ENCODE results near the gene ANP32B. TPM values are rescaled to one million over a fixed set of nuclear protein-coding genes. Genes with fewer than 3 reads are reported as not detected.
"Not testable (repeated sequence)": the region's sequence is repeated elsewhere in the genome, so short reads cannot be mapped to it uniquely, and the experiment has no call there.

ANP32B gene
- total RNA-seq, 1 donor from 2014 or later, result 47.0 TPM

- peak; percentile 67 for DNase-seq
- intact Hi-C loops (cut with DNase I), result loop anchor here (5.0 kb wide), 1 partner anchor 54 kb away; no protein-coding TSS in a partner anchor
- ATAC-seq (ENCODE audit: poor library complexity), result peak; percentile 53
Observed at GRCh38 chr9:97983589-97984187, 547 bp downstream of the ANP32B start.

GRCh38 chr9:97984188-97985057, 1.3 kb downstream of the ANP32B start:
- DNase-seq, result peak; percentile 93
- intact Hi-C loops (cut with DNase I), result loop anchor here (5.0 kb wide), 1 partner anchor 53 kb away; no protein-coding TSS in a partner anchor

GRCh38 chr9:97985058-97985861, 2.1 kb downstream of the ANP32B start:
- peak; percentile 45 for DNase-seq
- no peak for ATAC-seq (ENCODE audit: poor library complexity)
- intact Hi-C loops (cut with DNase I), result no loop called here

More at GRCh38 chr9:97984188-97985057, 1.3 kb downstream of the ANP32B start:
- ATAC-seq (ENCODE audit: poor library complexity), result peak; percentile 25

DNA sequence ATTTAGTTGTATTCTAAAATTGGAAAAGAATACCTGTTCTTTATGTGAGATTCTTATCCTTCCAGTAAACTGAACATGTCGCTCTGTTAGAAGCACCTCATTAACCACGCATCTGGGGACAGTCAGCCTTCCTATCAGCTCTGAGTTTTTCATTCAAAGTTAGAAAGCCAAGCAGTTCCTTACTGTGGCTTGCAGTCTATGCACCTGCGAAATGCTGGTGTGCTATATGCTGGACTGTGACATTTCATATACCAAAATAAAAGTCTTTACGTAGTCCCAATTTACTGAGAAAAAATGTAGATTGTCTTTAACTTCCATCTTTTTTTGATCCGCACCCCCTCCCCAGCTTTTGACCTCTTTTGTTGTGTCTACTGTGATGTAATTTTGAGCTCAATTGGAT, 4.3 kb downstream of the ANP32B start:
- ATAC-seq (ENCODE audit: poor library complexity) (no peak), DNase-seq (no peak)
- intact Hi-C loops (cut with DNase I), result no loop called here

DNA sequence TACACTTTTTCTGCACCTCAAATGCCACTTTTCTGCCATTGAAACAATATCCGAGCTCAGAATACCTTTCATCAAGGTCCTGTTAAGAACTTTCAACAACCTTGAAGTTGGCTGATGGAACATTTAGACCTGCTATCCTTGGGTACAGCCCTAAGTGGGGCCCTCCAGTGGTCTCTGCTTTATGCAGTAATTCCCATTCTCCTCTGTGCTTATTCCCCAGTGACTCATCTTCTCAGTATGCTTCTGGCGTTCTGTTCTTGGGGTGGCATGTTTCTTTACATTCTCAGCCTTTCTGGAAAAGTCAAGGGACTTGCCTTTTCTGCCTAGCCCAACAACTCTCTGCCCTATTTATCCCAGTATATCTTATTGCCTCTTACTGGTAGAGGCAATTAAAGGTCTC, 7.1 kb downstream of the ANP32B start:
- intact Hi-C loops (cut with DNase I), result no loop called here
- DNase-seq (no peak), ATAC-seq (ENCODE audit: poor library complexity) (no peak)

GRCh38 chr9:97991818-97992217, 8.7 kb downstream of the ANP32B start:
- intact Hi-C loops (cut with DNase I), result no loop called here
- DNase-seq (no peak), ATAC-seq (ENCODE audit: poor library complexity) (no peak)

DNA sequence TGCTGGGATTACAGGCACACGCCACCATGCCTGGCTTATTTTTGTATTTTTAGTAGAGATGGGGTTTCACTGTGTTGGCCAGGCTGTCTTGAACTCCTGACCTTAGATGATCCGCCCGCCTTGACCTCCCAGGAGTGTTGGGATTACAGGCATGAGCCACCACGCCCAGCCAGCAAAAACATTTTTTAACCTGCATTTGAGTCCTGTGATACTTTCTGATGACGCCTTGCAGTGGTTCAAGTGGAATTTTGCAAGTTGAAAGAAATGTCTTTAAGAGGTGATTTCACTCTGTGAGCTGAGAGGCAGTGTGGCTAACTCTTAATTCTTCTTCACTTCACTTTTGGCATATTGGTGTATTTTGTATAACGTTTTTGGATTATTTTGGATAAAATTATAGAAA, 9.1 kb downstream of the ANP32B start:
- intact Hi-C loops (cut with DNase I), result no loop called here
- DNase-seq (no peak), ATAC-seq (ENCODE audit: poor library complexity) (no peak)

- DNase-seq, result no peak
- intact Hi-C loops (cut with DNase I), result no loop called here
- no peak for ATAC-seq (ENCODE audit: poor library complexity)
Observed at GRCh38 chr9:97993000-97993399, 9.9 kb downstream of the ANP32B start.

DNA sequence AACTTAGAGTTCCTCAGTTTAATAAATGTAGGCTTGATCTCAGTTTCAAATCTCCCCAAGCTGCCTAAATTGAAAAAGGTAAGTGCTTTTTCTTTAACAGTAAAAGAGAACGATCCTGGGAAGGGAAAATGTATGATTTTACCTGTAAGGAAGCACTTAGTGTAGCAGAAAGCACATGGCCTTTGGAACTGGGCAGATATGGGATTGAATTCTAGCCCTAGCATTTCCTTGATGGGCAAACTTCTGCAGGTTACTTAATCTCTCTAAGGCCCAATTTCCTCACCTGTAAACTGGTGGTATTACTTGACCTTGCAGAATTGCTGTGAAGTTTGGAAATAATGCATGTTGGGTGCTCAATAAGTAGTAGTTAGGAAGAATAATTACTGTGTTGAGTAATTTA, 11.6 kb downstream of the ANP32B start:
- intact Hi-C loops (cut with DNase I), result no loop called here
- ATAC-seq (ENCODE audit: poor library complexity), result no peak
- no peak for DNase-seq

- ATAC-seq (ENCODE audit: poor library complexity); DNase-seq; intact Hi-C loops (cut with DNase I): not testable (repeated sequence)
Observed at GRCh38 chr9:97996676-97997075, 13.5 kb downstream of the ANP32B start.

DNA sequence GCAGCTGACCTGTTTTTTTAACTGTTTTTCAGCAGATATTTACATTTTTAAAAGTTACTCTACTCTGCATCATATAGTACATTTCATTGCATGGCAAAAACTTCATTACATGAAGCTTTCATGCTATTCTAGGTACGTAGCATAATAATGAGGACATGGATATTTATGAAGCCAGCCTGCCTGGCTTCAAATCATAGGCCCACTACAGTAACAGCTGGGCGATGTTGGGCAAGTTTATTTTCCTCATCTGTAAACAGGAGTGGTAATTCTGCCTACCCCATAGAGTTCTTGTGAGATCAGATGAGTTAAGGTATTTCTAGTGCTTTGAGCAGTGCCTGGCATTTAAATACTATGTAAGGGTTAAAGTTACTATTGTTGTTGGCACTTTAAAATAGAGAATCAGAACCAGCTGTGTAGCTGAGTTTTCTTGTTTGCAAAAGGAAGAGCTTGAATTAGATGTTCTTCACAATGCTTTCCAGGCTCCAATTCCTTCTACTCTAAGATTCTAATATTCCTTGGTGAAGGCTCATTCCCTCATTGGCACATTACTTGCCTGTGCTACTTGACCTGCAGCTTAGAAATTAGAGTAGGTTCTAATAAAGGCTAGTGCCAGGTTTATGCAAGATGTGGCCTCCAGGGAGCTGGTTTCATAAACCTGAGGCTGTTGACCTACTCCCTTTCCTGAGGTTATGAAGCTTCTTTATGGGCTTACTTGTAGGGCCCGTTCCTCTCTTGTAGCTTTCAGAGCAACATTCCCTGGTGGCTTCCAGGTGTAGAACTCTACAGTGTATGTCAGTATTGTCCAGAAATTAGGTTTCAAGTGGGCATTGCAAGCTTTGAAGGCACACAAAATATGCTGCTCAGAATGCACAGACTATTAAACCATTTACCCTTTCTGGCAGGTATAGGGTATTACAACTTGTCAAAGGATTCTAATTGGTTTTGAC, 14.5 kb downstream of the ANP32B start:
- intact Hi-C loops (cut with DNase I), result no loop called here
- DNase-seq, result no peak
- peak; percentile 26 for ATAC-seq (ENCODE audit: poor library complexity)

GRCh38 chr9:98002808-98003207, 19.7 kb downstream of the ANP32B start:
- DNase-seq, result no peak
- ATAC-seq (ENCODE audit: poor library complexity), result no peak
- intact Hi-C loops (cut with DNase I), result no loop called here

- peak; percentile 49 for ATAC-seq (ENCODE audit: poor library complexity)
- intact Hi-C loops (cut with DNase I), result no loop called here
- no peak for DNase-seq
Observed at GRCh38 chr9:98006127-98006796, 23.1 kb downstream of the ANP32B start.

GRCh38 chr9:98007251-98007928, 24.2 kb downstream of the ANP32B start:
- ATAC-seq (ENCODE audit: poor library complexity), result no peak
- intact Hi-C loops (cut with DNase I), result no loop called here

DNA sequence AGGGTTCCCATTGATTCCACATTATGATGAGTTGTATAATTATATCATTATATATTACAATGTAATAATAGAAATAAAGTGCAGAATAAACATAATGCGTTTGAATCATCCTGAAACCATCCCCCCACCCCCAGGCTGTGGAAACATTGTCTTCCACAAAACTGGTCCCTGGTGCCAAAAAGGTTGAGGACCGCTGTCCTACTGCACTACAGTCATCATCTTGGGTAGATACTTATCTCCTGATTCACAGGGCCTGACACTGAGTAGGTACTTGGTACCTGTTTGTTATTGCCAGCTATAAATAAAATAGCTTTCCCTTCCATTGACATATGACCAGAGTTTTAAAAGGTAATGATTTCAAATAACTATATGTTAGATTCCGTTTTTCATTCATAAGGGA, 25.6 kb downstream of the ANP32B start:
- ATAC-seq (ENCODE audit: poor library complexity), result no peak
- intact Hi-C loops (cut with DNase I), result no loop called here
- DNase-seq, result no peak

More at GRCh38 chr9:98007251-98007928, 24.2 kb downstream of the ANP32B start:
- no peak for DNase-seq

GRCh38 chr9:98009437-98009836, 26.3 kb downstream of the ANP32B start:
- intact Hi-C loops (cut with DNase I), result no loop called here
- no peak for ATAC-seq (ENCODE audit: poor library complexity)
- no peak for DNase-seq

DNA sequence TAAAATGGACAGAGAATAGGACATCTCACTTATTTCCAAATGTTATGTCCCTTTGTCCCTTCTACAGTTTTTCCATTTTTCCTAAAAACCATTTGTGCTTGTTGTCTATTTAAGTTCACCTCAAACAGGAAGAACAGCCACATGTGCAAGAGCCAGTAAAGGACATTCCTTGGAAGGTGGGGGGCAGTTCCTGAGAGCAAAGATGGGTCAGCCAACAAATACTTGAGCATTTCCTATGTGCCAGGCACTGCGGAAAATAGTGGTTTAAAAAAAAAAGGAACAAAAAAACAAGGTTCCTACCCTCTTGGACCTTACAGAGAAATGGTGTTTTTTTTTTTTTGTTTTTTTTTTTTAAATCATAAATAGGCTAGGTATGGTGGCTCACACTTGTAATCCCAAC, 26.8 kb downstream of the ANP32B start:
- ATAC-seq (ENCODE audit: poor library complexity) (no peak), DNase-seq (no peak)
- intact Hi-C loops (cut with DNase I), result no loop called here

Measured in Right ventricle myocardium superior (tissue), 1 donor.